ENCODE data around the gene PRKCA.
"Not testable (repeated sequence)": the region's sequence is repeated elsewhere in the genome, so short reads cannot be mapped to it uniquely, and the experiment has no call there.

The PRKCA gene

DNA sequence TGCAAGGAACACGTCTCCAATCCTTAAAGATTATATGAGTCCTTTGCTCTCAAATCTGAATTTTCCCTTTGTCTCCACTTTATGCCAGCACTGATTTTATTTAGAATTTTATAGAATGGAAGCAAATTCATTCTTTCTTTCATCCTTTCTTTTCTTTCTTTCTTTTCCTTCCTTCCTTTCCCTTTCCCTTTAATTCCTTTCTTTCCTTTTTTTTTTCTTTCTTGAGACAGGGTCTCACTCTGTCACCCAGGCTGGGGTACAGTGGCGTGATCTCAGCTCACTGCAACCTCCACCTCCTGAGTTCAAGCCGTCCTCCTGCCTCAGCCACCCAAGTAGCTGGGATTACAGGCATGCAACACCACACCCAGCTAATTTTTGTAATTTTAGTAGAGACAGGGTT, 187.2 kb downstream of the PRKCA start:
- not testable (repeated sequence) for DNase-seq (ENCODE audit: low spot score)

DNA sequence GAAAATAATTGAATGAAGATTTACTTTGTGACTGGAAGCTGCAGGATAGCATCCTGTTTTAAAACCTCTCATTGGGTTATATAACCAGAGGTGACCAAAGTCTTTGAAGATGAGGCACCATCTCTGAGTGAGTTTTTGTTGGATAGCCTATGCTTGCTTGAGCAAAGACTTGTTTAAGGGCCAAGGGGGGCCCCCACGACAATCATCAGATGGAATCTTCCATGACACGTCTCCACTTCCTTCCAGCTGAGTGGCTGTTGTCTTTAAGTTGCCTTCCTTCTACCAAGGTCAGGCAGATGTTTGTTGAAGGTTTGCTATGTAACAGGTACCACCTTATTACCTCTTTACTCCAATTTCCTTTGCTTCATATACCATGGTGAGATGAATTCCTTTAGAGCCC, 188.8 kb downstream of the PRKCA start:
- DNase-seq (ENCODE audit: low spot score), result no peak

DNA sequence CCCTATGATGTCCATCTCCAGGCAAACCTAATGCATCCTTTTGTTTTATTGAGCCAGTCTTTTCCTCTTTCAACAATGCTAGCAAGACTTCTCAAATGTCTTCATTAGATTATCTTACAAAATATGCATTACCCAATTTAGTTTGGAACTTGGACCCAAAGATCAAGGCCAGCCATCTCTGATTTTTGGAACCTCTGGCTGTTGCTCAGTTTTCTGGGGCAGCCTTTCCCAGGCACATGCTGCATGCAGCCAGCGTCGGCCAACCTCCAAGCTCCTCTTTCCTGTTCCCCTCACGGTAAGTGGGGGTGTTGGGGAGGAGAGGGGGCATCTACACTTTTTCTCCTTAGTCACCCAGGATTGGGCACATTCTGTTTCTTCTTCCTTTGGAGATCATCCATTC, 189.3 kb downstream of the PRKCA start:
- DNase-seq (ENCODE audit: low spot score), result no peak

DNA sequence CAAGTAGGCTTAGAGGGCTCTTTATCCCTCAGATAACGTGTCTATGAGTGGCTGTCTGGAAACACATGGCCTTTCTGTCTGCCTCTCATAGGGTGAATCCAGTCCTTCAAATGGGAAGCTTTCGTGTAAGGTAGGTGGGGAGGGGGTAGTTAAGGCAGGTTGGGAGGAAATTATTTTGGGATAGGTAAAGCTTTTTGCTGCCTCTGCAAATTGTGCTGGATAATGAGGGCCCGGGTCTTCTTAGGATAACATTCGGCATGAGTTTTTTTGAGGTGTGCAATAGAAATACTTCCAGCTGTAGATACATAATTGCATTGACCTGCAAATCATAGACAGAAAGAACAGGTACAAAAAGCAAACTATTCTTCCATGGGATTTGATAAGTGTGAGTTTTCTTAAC, 189.7 kb downstream of the PRKCA start:
- DNase-seq (ENCODE audit: low spot score), result no peak

DNA sequence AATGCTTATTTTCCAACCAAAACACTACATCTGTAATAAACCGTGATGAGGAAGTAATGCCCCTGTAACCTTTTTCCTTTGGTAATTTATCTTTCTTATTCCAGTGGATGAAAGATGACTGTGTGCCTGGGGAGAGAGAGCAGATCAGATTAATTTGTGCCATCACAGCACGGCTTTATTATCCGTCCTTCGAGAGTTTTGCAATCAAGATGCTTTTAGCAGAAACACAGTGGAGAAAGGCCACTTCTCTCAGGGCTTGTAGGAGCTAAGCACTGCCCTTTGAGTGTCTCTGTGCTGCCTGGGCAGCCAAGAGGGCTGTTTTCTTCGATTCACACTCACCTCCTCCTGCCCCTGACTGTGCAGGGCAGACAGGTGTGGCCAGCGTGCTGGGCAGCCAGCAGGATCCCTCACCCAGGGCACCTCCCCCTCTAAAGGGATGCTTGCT, 190.2 kb downstream of the PRKCA start:
- no peak for DNase-seq (ENCODE audit: low spot score)

DNA sequence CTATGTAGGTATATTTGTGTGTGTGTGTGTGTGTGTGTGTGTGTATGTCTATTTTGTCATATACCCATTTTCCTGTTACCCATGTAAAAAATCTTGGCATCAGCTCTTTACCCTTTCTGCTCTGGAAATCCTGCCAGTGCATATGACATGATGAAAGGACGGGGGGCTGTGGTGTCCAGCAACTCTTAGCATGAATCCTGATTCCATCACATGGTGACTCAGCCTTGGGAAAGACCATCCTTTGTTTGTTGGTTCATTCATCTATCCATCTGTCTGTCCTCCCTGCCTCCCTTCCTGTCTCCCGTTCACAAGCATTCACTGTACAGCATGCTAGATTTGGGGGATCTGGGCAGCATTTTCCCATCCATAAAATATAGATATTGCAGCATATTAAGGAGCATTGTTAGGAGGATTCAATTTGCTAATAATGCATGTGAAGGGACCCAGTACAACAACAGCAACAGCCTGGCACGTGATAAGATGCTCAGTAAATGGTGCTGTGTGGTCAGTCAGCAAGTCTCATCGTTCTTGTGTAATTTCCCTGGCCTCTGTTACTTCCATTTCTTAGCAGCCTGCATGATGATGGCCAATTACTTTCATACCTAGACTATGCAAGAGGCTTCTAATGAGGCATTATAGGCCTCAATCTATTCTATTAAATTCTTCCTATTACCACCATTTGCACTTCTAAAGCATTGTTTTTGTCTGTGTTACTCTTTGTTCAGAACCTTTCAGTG, 191.0 kb downstream of the PRKCA start:
- DNase-seq (ENCODE audit: low spot score), result no peak

DNA sequence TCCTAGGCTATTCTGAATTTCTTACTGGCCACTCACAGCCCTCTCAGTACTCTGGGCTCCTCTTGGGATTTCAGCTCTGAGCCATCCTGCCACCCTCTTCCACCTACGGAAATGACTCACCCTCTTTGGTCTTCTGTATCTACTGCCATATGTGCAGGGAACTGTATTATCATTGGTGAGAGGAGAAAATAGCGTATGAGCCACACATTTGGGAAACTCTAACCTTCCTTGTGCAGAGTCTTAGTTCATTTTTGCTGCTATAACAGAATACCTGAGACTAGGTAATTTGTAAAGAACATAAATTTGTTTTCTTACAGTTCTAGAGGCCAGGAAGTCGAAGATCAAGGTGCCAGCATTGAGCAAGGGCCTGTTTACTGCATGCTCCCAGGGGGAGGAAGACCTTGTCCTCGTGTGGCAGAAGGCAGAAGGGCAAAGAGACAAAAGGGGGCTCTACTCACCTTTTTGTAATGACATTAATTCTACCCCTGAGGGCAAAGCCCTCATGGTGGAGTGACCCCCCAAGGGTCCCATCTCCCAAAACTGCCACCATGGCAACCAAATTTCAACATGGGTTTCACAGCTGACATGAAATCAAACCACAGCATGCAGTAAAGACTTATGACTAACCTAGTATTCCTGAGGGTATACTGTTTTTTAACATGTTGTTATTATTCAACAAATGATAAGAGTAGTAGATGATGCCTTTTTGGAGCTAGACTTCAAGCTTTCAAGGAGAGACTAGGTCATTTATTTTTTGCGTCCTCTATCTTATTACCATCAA, 191.8 kb downstream of the PRKCA start:
- no peak for DNase-seq (ENCODE audit: low spot score)

DNA sequence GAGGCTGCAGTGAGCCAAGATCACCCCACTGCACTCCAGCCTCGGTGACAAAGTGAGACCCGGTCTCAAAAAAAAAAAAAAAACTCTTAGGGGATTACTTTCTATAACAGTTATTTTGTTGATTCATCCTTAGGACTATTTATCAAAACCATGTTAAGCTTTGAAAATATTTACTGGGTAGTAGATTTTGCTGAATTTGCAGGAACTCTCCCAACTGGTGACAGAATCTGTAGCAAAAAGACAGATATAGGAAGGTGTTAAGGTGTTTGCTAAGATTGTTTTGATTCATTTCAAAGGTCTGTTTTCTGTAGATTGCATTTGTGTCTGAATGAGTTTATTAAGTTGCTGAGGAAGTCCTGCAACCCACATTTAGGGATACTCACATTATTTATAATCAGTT, 192.6 kb downstream of the PRKCA start:
- no peak for DNase-seq (ENCODE audit: low spot score)

DNA sequence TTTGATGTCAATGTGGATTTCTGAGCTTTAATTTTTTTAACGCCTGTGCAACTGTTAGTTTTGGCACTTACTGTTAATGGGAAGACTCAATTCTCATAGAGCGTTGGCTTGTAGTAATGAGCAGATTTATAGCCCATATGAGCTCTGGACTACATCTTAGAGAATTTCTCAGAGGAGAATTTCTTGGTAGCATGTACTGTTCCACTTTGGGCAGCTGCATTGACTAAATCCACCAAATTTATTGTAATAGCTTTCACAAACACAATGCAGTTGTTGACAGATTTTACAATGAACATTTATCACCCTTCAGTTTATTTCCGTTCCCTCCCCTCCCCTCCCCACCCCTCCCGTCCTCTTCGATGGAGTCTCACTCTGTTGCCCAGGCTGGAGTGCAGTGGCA, 193.9 kb downstream of the PRKCA start:
- no peak for DNase-seq (ENCODE audit: low spot score)

DNA sequence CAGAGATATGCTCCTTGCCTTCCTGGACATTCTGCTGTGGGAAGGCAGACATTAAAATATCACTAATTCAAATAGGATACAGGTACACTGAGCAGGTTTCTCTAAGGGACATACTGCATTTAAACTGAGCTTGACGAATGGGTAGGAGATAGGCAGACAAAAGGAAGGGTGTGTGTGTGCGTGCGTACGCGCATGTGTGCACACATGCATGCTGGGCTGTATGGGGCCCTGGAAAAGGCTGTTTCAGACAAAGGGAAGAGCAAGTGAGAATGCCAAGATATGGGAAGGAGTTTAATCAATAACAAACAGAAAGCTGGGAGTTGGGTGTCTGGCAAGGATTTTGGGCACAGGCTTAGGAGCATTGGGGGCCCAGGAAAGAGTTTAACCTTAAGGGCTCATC, 196.2 kb downstream of the PRKCA start:
- DNase-seq (ENCODE audit: low spot score), result no peak

DNA sequence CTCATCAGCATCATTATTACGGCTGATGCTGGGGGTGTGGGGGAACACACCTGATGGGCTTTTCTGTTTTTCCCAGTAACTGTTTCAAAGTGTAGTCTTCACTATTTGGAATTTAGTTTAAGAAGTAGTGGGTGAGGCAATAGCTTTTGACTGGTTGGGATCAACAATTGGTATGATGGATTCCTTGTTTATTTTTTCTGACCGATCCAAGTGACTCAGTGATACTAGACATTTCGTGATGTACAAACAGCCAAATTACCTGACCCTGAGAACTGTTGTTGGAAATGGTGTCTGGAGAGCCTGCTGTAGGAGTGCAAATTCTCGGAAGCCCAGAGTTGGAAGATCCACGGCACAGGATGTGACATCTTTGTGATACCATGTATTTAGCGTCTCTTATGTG, 204.2 kb downstream of the PRKCA start:
- no peak for DNase-seq (ENCODE audit: low spot score)

DNA sequence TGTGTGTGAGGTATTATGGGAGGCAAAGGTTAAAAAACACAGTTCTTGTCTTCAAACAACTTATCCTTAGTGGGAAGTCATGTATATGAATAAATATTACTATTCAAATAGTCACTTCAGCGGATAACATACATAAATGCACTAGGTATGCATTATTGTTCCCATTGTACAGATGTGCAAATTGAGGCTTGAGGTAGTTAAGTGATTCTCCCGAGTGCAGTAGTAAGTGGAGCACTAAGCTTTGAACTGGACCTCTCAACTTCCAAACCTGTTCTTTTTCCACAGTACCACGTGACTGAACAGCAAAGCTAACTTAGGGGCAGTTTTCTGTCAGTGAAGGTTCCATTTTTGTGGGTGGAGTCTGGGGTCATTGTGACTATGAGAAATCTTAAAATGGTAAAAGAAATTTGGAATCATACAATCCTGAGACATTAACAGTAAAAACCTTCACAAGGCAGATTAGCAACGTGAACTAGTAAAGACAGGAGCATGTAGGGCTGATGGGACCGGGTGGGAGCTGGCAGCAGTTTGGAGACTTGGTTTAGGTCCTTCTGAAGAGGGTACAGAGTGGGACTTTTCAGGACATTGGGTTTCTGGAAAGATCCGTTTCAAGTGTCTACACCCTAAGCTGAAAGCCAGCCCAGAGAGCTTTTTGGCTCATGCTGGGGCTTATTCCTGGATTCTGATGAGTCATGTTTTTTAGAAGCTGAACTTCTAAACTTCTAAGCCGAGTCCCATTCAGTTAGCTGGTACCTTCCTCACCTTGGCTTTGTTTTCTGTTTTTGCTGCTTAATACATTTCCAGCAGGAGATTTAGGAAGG, 204.9 kb downstream of the PRKCA start:
- peak; percentile 47 for DNase-seq (ENCODE audit: low spot score)

DNA sequence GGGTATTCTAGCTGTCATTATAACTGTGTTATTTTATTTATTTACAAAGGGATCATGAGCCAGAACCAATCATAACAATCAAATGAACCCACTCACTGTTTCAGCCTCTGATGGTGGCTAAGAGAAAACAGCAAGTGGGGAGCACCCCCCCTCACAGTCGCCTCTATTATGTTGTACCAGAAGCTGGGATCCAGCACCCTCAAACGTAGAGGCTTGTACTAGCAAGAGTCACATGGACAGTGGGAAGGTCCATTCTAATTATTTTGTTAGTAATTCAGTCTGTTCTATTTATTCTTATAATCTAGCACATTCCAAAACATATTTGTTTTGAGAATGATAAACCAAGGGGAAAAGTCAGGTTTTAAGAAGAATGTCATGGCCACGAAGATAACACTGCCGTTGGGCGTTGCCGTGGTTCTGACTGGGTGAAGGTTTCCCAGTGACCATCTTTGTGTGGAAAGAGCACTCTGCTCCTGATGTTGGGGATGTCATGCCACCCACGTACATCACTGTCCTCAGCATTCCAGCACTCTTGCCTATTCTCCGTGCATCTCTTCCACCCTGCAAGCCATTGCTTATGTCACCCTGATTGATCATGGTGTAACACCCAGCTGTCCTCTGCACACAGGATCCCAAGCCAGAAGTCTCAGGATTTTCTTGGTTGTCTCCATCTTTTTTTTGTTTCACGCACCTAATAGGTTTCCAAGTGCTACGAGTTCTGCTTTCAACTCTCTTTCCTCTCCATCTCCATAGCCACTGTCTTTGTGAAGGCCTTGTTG, 205.8 kb downstream of the PRKCA start:
- no peak for DNase-seq (ENCODE audit: low spot score)

DNA sequence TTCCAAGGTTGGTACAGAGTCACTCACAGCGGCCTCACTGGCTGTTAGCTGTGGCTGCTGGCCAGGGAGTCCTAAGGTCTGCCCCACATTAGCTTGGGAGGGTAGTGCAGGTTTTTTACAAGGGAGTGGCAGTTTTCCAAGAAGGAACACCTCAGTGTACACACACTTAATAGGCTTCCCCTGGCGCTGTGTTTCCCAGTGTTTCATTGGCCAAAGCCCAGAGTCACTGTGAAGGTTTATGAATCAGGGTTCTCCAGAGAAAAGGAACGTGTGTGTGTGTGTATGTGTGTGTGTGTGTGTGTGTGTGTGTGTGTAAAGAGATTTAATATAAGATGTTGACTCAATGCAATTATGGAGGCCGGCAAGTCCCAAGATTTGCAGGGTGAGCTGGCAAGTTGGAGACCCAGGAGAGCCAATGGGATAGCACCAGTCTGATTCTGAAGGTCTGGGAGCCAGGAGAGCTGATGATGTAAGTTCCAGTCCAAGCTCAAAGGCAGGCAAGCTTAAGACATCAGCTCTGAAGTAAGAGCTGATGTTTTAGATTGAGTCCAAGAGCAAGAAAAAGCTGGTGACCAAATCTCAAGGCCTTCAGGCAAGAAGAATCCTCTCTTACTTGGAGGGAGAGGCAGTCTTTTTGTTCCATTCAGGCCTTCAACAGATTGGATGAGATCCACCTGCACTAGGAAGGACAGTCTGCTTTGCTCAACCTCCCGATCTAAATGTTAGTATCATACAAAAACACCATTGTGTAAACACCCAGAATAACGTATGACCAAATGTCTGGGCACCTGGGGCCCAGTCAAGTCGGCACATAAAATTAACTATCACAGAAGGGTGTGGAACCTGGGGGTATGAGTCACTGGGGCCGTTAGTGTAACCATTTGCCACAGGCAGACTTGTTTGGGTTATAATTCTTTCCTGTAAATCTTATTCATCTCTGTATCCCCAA, 206.8 kb downstream of the PRKCA start:
- peak; percentile 74 for DNase-seq (ENCODE audit: low spot score)

DNA sequence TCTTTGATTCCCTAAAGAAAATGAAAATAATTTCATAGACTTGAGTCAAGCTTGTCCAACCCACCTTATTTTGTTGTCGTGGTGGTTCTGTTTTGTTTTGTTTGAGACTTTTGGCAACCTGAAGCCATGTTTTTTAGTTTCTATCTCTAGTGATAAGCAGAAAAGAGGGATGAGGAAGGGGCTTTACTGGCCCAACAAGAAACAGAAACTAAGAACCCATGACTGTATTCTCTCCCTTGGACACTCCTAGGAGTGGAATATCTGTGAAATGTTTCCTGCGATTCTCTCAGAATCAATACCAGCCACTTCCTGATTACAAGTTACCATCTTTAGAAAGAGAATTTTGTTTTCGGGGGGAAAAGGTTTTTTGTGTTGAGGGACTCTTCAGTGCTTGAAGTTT, 207.5 kb downstream of the PRKCA start:
- DNase-seq (ENCODE audit: low spot score), result no peak

DNA sequence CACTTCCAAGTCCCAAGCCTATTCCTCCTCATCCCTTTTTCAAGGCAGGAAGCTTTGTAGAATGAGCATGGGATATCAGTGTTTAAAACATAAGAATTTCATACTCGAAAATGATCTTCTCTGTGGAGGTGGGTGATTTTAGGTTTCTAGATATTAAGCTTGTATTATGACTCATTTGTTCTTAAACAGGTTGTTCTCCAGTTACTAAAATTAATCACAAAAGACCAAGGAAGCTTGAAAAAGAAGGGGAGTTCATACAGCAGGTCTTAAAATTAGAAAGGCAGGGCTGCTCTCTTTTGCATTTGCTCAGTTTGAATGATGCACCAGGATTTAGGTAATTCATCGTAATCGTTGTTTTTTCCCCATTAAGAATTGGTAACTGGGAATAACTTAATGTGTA, 208.7 kb downstream of the PRKCA start:
- no peak for DNase-seq (ENCODE audit: low spot score)

DNA sequence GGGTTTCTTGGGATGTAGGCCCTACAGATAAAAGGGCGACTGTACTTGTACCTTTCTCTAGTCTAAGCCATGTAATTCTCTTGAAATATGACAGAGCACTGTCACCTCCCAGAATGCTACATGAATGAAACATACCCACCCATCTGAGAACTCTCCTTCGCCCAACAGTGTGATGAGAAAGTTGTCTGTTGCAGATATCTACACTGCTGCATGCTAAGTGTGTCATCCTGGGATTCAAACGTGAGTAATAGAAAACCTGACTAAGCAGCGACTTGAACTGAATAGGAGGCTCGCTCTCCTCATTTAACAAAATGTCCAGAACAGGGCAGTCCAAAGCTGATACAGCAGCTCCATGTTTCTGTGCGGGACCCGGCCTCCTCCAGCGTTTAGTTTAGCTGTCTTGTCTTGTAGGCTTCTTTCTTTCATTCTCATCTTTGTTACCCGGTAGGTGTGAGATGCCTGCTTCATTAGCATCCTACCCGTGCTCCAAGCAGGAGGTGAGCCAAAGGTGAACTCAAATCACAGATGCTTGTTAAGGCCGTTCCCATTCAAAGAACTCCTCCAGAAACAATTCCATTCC, 211.9 kb downstream of the PRKCA start:
- no peak for DNase-seq (ENCODE audit: low spot score)

DNA sequence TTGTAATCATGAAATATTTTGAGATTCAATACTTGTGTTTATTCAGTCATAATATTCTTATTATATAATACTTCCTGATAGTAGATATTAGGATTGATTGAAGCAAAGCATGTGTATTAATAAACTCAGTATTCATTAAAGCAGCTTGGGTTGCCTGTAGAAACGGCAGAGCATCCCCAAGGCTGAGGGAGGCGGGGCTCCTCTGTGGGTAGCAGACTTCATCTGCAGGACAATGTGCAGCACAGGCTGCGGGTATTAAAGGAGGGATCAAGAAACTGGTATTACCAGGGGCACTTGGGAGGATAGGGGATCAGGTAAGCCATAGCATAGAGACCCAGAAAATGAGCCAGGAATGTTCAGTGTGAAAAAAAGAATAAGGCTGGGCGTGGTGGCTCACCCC, 213.6 kb downstream of the PRKCA start:
- DNase-seq (ENCODE audit: low spot score), result no peak

DNA sequence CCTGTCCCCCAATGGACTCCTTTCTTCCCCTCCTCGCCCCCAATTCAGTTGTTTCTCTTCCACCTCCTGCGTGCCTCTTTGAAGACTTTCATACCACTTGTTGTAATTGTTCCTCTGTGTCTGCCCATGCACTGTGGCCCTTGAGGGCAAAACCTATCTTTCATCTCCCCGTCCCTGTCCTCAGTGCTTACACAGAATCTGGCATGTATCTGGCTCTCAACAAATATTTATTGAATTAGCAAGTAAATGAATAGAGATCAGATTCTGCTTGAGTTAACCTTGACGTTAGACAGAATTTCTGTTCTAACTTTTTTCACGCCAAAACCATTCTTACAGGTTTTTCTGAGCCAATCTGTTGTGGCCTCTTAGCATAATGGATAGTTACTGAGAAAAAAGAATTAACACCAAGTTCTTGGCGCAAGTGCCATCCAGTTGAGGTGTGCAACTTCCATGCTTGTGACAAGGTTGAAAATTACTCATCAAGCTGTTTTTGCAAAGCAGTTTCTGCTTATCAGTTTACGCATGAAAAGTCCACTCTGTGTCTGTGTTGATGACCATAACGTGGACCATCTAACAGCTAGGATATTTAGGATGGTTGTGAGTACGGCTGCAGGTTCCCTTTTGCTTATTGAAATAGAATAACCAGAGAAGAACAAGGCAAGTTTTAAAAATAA, 215.1 kb downstream of the PRKCA start:
- peak; percentile 14 for DNase-seq (ENCODE audit: low spot score)

DNA sequence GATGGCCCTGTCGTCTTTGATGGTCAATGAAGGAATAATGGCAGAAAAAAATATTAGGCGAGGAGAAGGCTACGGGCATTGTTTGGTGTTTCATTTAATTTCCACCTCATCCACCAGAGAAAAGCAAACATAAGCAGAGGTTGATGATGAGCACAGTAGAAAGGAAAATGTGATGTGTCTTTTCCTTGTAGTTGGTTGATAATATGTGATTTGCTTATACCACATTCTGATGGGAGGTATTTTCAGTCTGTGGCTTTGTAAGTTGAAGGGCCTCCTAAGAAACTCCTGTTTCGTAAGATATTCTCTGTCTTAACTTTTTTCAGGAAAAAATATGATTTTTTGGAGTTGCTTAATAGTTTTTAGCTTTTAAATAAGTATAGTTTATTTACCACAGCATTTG, 215.7 kb downstream of the PRKCA start:
- DNase-seq (ENCODE audit: low spot score), result no peak
